ENCODE measurements around the gene SLC23A3.

SLC23A3 gene

DNA sequence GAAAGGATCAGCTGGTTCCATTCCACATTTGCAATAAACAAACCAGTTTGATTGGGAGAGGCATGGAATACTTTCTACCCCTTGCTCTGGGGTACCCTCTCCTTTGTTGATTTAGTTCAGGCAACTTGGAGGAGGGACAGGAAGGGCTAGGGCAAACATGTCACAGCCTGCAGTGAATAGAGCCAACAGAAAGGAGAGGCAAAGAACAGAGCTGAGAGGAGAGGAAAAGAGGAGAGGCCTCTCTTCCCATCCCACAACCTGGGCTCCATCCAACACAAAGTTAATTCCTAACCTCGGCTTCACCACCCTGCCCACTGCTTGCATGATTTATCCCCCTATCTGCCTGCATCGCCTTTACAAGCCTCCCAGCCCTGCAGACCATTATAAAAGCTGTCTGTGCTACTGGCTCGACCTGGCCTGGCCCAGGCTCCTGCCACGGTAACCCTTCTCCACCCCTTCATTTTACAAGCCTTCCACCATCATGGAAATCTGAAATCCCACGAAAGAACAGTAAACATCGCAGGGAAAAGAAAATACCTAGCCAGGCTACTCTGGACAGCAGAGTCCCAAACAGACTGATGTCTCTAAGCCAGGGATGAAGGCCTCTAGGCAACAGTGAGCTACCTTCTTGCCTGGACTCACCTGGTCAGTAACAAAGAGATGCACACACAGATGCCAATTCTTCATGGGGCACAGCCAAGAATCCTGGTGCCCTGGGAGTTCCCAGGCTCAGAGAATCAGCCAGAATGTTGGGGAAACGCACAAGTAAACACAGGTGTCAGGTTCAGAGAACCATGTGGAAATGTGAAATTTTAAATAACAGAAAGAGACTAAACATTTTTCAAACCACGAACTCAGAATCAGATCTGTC lies 52.8 kb downstream of the SLC23A3 start:
- no peak for DNase-seq (ENCODE audit: low read depth in 3 of 3, low spot score in 1 of 3)

DNA sequence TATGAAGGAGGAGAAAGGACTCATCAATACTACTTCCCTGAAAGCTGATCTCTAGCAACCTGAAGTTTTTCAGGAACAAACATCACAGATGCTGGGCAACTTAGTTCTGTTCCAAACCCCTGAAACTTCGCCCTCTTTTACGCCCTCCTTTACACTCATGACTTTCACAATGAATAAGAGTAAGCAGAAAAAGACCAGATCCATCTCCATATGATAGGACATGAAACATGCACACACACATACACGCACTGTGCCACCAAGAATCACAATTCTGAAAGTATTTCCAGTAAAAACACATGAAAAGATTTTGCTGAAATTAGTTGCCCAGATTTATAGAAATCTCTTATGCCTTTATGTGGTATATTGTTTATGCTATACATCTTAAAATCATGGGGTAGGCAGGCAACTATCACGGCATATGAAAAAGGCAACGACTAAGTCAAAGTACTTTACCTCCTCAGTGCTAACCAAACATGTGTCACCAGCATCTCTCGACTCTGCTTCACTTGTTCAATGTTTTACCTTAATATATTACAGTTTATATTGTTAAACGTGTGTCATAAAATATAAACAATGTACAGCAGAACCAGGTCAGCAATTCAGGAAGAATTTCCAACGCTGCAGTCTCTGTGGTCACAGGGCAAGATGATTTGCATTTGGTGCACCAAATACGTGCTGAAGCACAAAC lies 57.0 kb downstream of the SLC23A3 start:
- DNase-seq (ENCODE audit: low read depth in 3 of 3, low spot score in 1 of 3) = no peak

DNA sequence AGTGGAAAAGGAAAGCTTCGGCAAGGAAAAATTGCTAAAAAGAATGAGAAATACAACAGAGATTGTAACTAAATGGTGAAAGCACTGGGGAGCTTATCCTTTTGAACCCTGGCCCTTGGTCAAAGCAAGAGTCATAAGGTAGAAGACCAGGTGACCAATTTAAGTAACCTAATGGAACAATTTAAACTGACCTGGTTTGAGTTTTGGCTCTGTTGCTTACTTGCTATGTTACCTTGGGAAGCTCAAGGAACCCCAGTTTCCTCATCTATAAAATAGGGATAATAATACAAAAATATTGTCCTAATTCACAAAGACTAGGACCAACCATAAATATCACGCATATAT lies 57.8 kb downstream of the SLC23A3 start:
- DNase-seq (ENCODE audit: low read depth in 3 of 3, low spot score in 1 of 3) = no peak

Data from stimulated activated CD4-positive, alpha-beta T cell treated with anti-CD3 and anti-CD28 coated beads, TNF-alpha, amount 100 ng/mL, for 1 hour (primary cell).